Measurements from ENCODE around the gene CEP85. TPM values are rescaled to one million over a fixed set of nuclear protein-coding genes. Genes with fewer than 3 reads are reported as not detected.

Gene CEP85
- total RNA-seq, 1 donor from 2014 or later = 16.5 TPM

GRCh38 chr1:26212726-26213125, 21.3 kb upstream of the CEP85 start:
- DNase-seq (ENCODE audit: extremely low spot score, unreplicated experiment) = no peak
- no peaks in the 10 kb centered on the region for H3K9me3 Mint-ChIP-seq (ENCODE audit: unreplicated experiment)
- no peaks in the 10 kb centered on the region for H3K4me1 Mint-ChIP-seq (ENCODE audit: unreplicated experiment)
- no peaks in the 10 kb centered on the region for H3K36me3 Mint-ChIP-seq (ENCODE audit: unreplicated experiment)
- TF ChIP-seq CTCF (IDR thresholded peaks at IDR 0.05) = no peak
- no peak overlapping the region for H3K4me3 Mint-ChIP-seq (ENCODE audit: unreplicated experiment)
- peaks cover 38% of the 10 kb centered on the region for H3K27me3 Mint-ChIP-seq (ENCODE audit: unreplicated experiment)
- H3K27ac Mint-ChIP-seq (ENCODE audit: unreplicated experiment) = no peak overlapping the region

- no peak for TF ChIP-seq CTCF (IDR thresholded peaks at IDR 0.05)
- Mint-ChIP-seq H3K36me3 (ENCODE audit: unreplicated experiment) (no peaks in the 10 kb centered on the region), H3K27me3 (ENCODE audit: unreplicated experiment) (peaks cover 38% of the 10 kb centered on the region), H3K4me3 (ENCODE audit: unreplicated experiment) (no peak overlapping the region), H3K9me3 (ENCODE audit: unreplicated experiment) (no peaks in the 10 kb centered on the region), H3K4me1 (ENCODE audit: unreplicated experiment) (no peaks in the 10 kb centered on the region), H3K27ac (ENCODE audit: unreplicated experiment) (no peak overlapping the region)
- DNase-seq (ENCODE audit: extremely low spot score, unreplicated experiment) = no peak
These were observed 20.6 kb upstream of the CEP85 start for GRCh38 chr1:26213335-26213905.

- Mint-ChIP-seq H3K36me3 (ENCODE audit: unreplicated experiment) (no peaks in the 10 kb centered on the region), H3K27me3 (ENCODE audit: unreplicated experiment) (peaks cover 30% of the 10 kb centered on the region), H3K27ac (ENCODE audit: unreplicated experiment) (no peak overlapping the region), H3K4me3 (ENCODE audit: unreplicated experiment) (no peak overlapping the region), H3K4me1 (ENCODE audit: unreplicated experiment) (peaks cover 5% of the 10 kb centered on the region), H3K9me3 (ENCODE audit: unreplicated experiment) (no peaks in the 10 kb centered on the region)
- no peak for DNase-seq (ENCODE audit: extremely low spot score, unreplicated experiment)
- no peak for TF ChIP-seq CTCF (IDR thresholded peaks at IDR 0.05)
These were observed 18.8 kb upstream of the CEP85 start for GRCh38 chr1:26215246-26215645.

GRCh38 chr1:26218906-26219494, 15.0 kb upstream of the CEP85 start:
- peaks cover 8% of the 10 kb centered on the region for H3K4me1 Mint-ChIP-seq (ENCODE audit: unreplicated experiment)
- no peak overlapping the region for H3K27ac Mint-ChIP-seq (ENCODE audit: unreplicated experiment)
- no peak overlapping the region for H3K4me3 Mint-ChIP-seq (ENCODE audit: unreplicated experiment)
- H3K36me3 Mint-ChIP-seq (ENCODE audit: unreplicated experiment) = no peaks in the 10 kb centered on the region
- TF ChIP-seq CTCF (IDR thresholded peaks at IDR 0.05) = no peak
- no peak for DNase-seq (ENCODE audit: extremely low spot score, unreplicated experiment)
- H3K27me3 Mint-ChIP-seq (ENCODE audit: unreplicated experiment) = peaks cover 9% of the 10 kb centered on the region
- H3K9me3 Mint-ChIP-seq (ENCODE audit: unreplicated experiment) = no peaks in the 10 kb centered on the region

GRCh38 chr1:26220199-26220912, 13.6 kb upstream of the CEP85 start:
- Mint-ChIP-seq H3K27ac (ENCODE audit: unreplicated experiment) (no peak overlapping the region), H3K27me3 (ENCODE audit: unreplicated experiment) (peaks cover 9% of the 10 kb centered on the region), H3K36me3 (ENCODE audit: unreplicated experiment) (no peaks in the 10 kb centered on the region), H3K9me3 (ENCODE audit: unreplicated experiment) (no peaks in the 10 kb centered on the region), H3K4me1 (ENCODE audit: unreplicated experiment) (peaks cover 8% of the 10 kb centered on the region), H3K4me3 (ENCODE audit: unreplicated experiment) (no peak overlapping the region)
- DNase-seq (ENCODE audit: extremely low spot score, unreplicated experiment) = no peak
- no peak for TF ChIP-seq CTCF (IDR thresholded peaks at IDR 0.05)

All from osteocyte (in vitro differentiated cells).